ENCODE measurements around the gene USP32.
"Not testable (repeated sequence)": the region's sequence is repeated elsewhere in the genome, so short reads cannot be mapped to it uniquely, and the experiment has no call there.

The USP32 gene

GRCh38 chr17:60401819-60402218 lies 9.9 kb upstream of the USP32 start:
- DNase-seq: no peak

- no peak for DNase-seq
Measured at GRCh38 chr17:60398227-60398959, 6.5 kb upstream of the USP32 start.

- no peak for DNase-seq
Measured at GRCh38 chr17:60396412-60396811, 4.5 kb upstream of the USP32 start.

- DNase-seq: no peak
Measured at GRCh38 chr17:60395508-60396065, 3.7 kb upstream of the USP32 start.

GRCh38 chr17:60393840-60394723 lies 2.1 kb upstream of the USP32 start:
- DNase-seq: no peak

- DNase-seq: peak; percentile 26 to 29
Measured at GRCh38 chr17:60392845-60393702, 1.1 kb upstream of the USP32 start.

- DNase-seq: no peak
Measured at GRCh38 chr17:60391471-60392041, 377 bp downstream of the USP32 start.

GRCh38 chr17:60390925-60391470 lies 935 bp downstream of the USP32 start:
- peak in 1 of 2 experiments; percentile 10 for DNase-seq

GRCh38 chr17:60390186-60390585 lies 1.7 kb downstream of the USP32 start:
- no peak for DNase-seq

- no peak for DNase-seq
Measured at GRCh38 chr17:60388742-60389141, 3.2 kb downstream of the USP32 start.

- no peak for DNase-seq
Measured at GRCh38 chr17:60387666-60388065, 4.3 kb downstream of the USP32 start.

- DNase-seq: no peak
Measured at GRCh38 chr17:60386147-60387058, 5.5 kb downstream of the USP32 start.

- not testable (repeated sequence) for DNase-seq
Measured at GRCh38 chr17:60384921-60385320, 7.0 kb downstream of the USP32 start.

GRCh38 chr17:60383379-60383778 lies 8.6 kb downstream of the USP32 start:
- DNase-seq: no peak

- no peak for DNase-seq
Measured at GRCh38 chr17:60381958-60382357, 10.0 kb downstream of the USP32 start.

- DNase-seq: not testable (repeated sequence)
Measured at GRCh38 chr17:60379461-60379860, 12.5 kb downstream of the USP32 start.

GRCh38 chr17:60378187-60378586 lies 13.7 kb downstream of the USP32 start:
- DNase-seq: not testable (repeated sequence)

GRCh38 chr17:60372790-60373483 lies 19.0 kb downstream of the USP32 start:
- DNase-seq: no peak

- DNase-seq: no peak
Measured at GRCh38 chr17:60371818-60372510, 20.0 kb downstream of the USP32 start.

- no peak for DNase-seq
Measured at GRCh38 chr17:60371416-60371815, 20.5 kb downstream of the USP32 start.
